Epithelial cell of esophagus (primary cell): ENCODE data around the gene TNIK.

ENCODE experiments used
- DNase-seq: peaks from one replicate; pipeline ENCODE4 v3.0.0; 2010; ENCODE audit warnings: low read depth
- H3K4me3 ChIP-seq: 2 replicates; pipeline ENCODE4 v1.5.1; 2011; ENCODE audit warnings: mild to moderate bottlenecking, low read length, control low read depth
- TF ChIP-seq, protein P1 (sequence below): IDR thresholded peaks from 2 replicates; pipeline ENCODE4 v1.5.1; 2011; ENCODE audit warnings: low read depth, mild to moderate bottlenecking, low read length, control low read depth, inconsistent platforms; ENCODE audit not compliant: insufficient read depth; ENCODE audit errors: missing control alignments

Gene TNIK

DNA sequence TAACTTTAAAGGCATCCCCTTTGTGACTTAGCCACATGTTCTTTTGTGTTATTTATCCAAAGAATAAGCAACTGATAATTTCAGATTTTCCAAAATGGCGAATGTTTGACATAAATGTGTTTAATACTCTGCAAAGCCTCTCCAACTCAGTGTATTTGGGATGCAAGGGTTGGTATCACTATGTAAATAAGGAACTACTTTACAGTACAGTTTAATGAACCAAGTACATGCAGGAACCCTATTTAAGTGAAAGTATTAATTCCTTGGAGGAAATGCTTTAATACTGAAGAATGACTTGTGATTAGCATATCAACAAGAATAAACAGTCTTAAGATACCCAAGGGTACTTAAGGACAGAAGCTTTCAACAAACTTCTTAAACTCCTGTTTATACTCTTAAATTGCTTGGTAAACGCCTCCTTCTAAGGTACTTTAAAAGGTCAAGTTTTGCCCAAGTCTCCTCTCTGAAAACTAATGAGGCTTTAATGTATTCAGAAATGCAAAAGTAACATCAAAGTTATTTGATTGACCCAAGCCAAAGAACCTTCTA, 107.7 kb downstream of the TNIK start:
- no peak for DNase-seq
- TF ChIP-seq, protein P1, sequence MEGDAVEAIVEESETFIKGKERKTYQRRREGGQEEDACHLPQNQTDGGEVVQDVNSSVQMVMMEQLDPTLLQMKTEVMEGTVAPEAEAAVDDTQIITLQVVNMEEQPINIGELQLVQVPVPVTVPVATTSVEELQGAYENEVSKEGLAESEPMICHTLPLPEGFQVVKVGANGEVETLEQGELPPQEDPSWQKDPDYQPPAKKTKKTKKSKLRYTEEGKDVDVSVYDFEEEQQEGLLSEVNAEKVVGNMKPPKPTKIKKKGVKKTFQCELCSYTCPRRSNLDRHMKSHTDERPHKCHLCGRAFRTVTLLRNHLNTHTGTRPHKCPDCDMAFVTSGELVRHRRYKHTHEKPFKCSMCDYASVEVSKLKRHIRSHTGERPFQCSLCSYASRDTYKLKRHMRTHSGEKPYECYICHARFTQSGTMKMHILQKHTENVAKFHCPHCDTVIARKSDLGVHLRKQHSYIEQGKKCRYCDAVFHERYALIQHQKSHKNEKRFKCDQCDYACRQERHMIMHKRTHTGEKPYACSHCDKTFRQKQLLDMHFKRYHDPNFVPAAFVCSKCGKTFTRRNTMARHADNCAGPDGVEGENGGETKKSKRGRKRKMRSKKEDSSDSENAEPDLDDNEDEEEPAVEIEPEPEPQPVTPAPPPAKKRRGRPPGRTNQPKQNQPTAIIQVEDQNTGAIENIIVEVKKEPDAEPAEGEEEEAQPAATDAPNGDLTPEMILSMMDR, result no peak
- no peak overlapping the region for H3K4me3 ChIP-seq

DNA sequence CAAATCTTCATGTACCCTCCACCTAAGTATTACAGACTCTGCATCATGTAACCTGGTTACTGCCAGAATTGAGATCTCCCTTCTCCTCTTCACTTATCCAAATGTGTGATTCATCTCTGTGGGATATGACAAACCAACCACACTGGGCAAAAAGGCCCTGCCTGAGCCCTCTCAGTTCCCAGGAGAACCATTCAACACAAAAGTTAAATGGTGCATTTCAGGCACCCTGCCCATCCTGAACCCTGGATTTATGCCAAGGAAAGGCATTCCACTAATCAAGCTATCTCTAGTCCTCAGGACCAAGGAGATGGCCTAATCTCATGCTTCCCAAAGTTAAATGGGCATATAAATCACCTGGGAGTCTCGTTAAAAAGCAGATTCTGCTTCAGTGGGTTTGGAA, 108.5 kb downstream of the TNIK start:
- H3K4me3 ChIP-seq, result no peak overlapping the region
- DNase-seq, result peak; percentile 88
- TF ChIP-seq, protein P1, result no peak

DNA sequence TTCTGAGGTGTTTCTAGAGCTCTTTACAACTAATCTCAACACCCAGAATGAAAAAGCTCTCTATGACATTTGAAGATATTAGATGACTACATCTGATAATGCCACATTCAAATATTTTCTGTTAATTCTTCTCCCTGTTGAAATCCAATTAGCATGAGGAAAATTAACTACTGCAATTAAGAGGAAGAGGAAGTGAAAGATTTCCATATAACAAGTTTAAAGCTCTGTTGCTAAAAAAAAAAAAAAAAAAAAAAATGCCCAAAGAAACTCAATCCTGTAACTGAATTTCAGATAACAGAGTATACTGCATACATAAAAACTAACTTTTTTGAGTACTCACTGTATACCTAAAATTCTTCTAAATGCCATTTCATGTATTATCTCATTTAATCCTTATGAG, 109.8 kb downstream of the TNIK start:
- H3K4me3 ChIP-seq, result no peak overlapping the region
- TF ChIP-seq, protein P1, result no peak
- no peak for DNase-seq

DNA sequence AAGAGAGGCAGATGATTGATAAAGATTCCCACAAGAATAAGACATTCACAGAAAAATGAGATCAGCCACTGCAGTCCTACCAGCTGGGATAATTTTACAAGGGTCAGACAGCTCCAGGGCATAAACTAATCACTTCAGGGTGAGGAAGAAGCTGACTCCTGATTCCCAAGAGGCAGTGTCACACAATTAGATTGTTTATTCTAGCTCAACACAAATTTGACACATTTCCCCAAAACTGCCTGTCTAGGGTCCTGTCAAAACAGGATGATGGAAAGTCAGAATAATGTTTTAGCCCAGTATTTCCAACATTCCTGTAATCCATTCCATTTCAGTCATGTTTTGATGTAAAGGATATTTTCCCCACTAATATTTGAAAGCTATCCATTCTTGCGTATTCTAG, 110.8 kb downstream of the TNIK start:
- peak; percentile 31 for DNase-seq
- H3K4me3 ChIP-seq, result no peak overlapping the region
- TF ChIP-seq, protein P1, result no peak

GRCh38 chr3:171348121-171348520, 112.1 kb downstream of the TNIK start:
- no peak overlapping the region for H3K4me3 ChIP-seq
- TF ChIP-seq, protein P1, result no peak
- peak; percentile 33 for DNase-seq

- H3K4me3 ChIP-seq, result no peak overlapping the region
- peak; percentile 60 for DNase-seq
- TF ChIP-seq, protein P1, result no peak
Observed at GRCh38 chr3:171347301-171348039, 112.7 kb downstream of the TNIK start.
